HG03521 (cell line): Measurements from ENCODE around the gene ARHGEF25.
"Not testable (repeated sequence)": the region's sequence is repeated elsewhere in the genome, so short reads cannot be mapped to it uniquely, and the experiment has no call there.

Experiments used
- ATAC-seq: cut with Tn5 transposase; IDR thresholded peaks from one replicate; pipeline ENCODE4 v1.9.1; 2021; ENCODE audit warnings: mild to moderate bottlenecking, moderate library complexity; ENCODE audit not compliant: unreplicated experiment

Gene ARHGEF25

GRCh38 chr12:57632958-57633840 is 22.0 kb downstream of the ARHGEF25 start, which contains the start of gene B4GALNT1:
B4GALNT1 (minus strand) TSS chr12:57633201; CDS start chr12:57632132, 1,069 bp downstream.
- no peak for ATAC-seq

- ATAC-seq: not testable (repeated sequence)
Measured at GRCh38 chr12:57636731-57637130, 25.5 kb downstream of the ARHGEF25 start.

- no peak for ATAC-seq
Measured at GRCh38 chr12:57637364-57637763, 26.1 kb downstream of the ARHGEF25 start.

- no peak for ATAC-seq
Measured at GRCh38 chr12:57638096-57638495, 26.9 kb downstream of the ARHGEF25 start.

GRCh38 chr12:57640175-57641042 is 29.2 kb downstream of the ARHGEF25 start:
- ATAC-seq: no peak

- ATAC-seq: no peak
Measured at GRCh38 chr12:57641699-57642442, 30.6 kb downstream of the ARHGEF25 start.

- not testable (repeated sequence) for ATAC-seq
Measured at GRCh38 chr12:57645990-57646658, 34.9 kb downstream of the ARHGEF25 start.

- not testable (repeated sequence) for ATAC-seq
Measured at GRCh38 chr12:57646659-57647049, 35.4 kb downstream of the ARHGEF25 start.

- no peak for ATAC-seq
Measured at GRCh38 chr12:57654042-57654441, 42.8 kb downstream of the ARHGEF25 start.

- no peak for ATAC-seq
Measured at GRCh38 chr12:57655541-57656240, 44.5 kb downstream of the ARHGEF25 start.

GRCh38 chr12:57656408-57656807 is 45.2 kb downstream of the ARHGEF25 start:
- ATAC-seq: not testable (repeated sequence)

- ATAC-seq: no peak
Measured at GRCh38 chr12:57657744-57658143, 46.5 kb downstream of the ARHGEF25 start.

GRCh38 chr12:57658890-57659289 is 47.7 kb downstream of the ARHGEF25 start:
- ATAC-seq: no peak

GRCh38 chr12:57661376-57661775 is 50.1 kb downstream of the ARHGEF25 start:
- no peak for ATAC-seq

- ATAC-seq: not testable (repeated sequence)
Measured at GRCh38 chr12:57665066-57665820, 54.0 kb downstream of the ARHGEF25 start.
